ENCODE data around the gene ATOSA. TPM values are rescaled to one million over a fixed set of nuclear protein-coding genes. Genes with fewer than 3 reads are reported as not detected.

ATOSA gene
- total RNA-seq, 2 donors from 2014 or later = 101 to 120 TPM

Other genes starting within 250 kb of the ATOSA start
- 10 to 100 TPM; 50.6 to 58.4 TPM for gene MYO5A, start 150.5 kb downstream of the ATOSA start, total RNA-seq
- 100 to 1,000 TPM; 111 to 147 TPM for gene ARPP19, start 110.4 kb downstream of the ATOSA start, total RNA-seq
- gene ONECUT1, start 110.9 kb upstream of the ATOSA start, total RNA-seq = not detected